MM.1S (cell line): ENCODE results near the gene PRICKLE1.

Experiments used
- DNase-seq: peaks from one replicate; pipeline ENCODE4 v3.0.0-alpha.2; 2015
- H2AFZ ChIP-seq: fragments of 300-600 bp; sonication (generic); 2 replicates; pipeline ENCODE4 v1.6.0; 2016; ENCODE audit warnings: antibody characterized with exemption, low read length
- H3F3A ChIP-seq: fragments of 300-600 bp; sonication (generic); 2 replicates; pipeline ENCODE4 v1.6.1; 2016; ENCODE audit warnings: mild to moderate bottlenecking, antibody characterized with exemption, low read length, moderate library complexity, mixed read lengths; ENCODE audit not compliant: insufficient read depth
- H3K27ac ChIP-seq: fragments of 300-600 bp; sonication (generic); 2 replicates; pipeline ENCODE4 v1.5.1; 2016; ENCODE audit warnings: mild to moderate bottlenecking, low read length
- H3K27me3 ChIP-seq: fragments of 300-600 bp; sonication (generic); replicated peaks from 2 replicates; pipeline ENCODE4 v1.6.0; 2016; ENCODE audit warnings: low read length; ENCODE audit not compliant: insufficient read depth
- H3K36me3 ChIP-seq: fragments of 300-600 bp; sonication (generic); replicated peaks from 2 replicates; pipeline ENCODE4 v1.6.1; 2016; ENCODE audit warnings: mild to moderate bottlenecking, low read length, mixed read lengths; ENCODE audit not compliant: insufficient read depth
- H3K4me1 ChIP-seq: fragments of 300-600 bp; sonication (generic); 2 replicates; pipeline ENCODE4 v1.6.1; 2016; ENCODE audit warnings: low read length, mixed read lengths
- H3K4me2 ChIP-seq: fragments of 300-600 bp; sonication (generic); 2 replicates; pipeline ENCODE4 v1.6.0; 2016; ENCODE audit warnings: low read depth, low read length
- H3K4me3 ChIP-seq: fragments of 300-600 bp; sonication (generic); 2 replicates; pipeline ENCODE4 v1.5.1; 2016; ENCODE audit warnings: low read length, mixed read lengths
- H3K79me2 ChIP-seq: fragments of 300-600 bp; sonication (generic); 2 replicates; pipeline ENCODE4 v1.6.1; 2016; ENCODE audit warnings: mixed run types, low read length, mixed read lengths
- H3K9ac ChIP-seq: fragments of 300-600 bp; sonication (generic); 2 replicates; pipeline ENCODE4 v1.6.1; 2016; ENCODE audit warnings: low read length, mixed read lengths
- H3K9me2 ChIP-seq: fragments of 300-600 bp; sonication (generic); replicated peaks from 2 replicates; pipeline ENCODE4 v1.6.1; 2016; ENCODE audit warnings: mild to moderate bottlenecking, low read length, mixed read lengths; ENCODE audit not compliant: insufficient read depth
- H3K9me3 ChIP-seq: fragments of 300-600 bp; sonication (generic); replicated peaks from 2 replicates; pipeline ENCODE4 v1.6.1; 2016; ENCODE audit warnings: mild to moderate bottlenecking, low read length, mixed read lengths; ENCODE audit not compliant: insufficient read depth
- H4K20me1 ChIP-seq: fragments of 300-600 bp; sonication (generic); 2 replicates; pipeline ENCODE4 v1.6.1; 2016; ENCODE audit warnings: mild to moderate bottlenecking, low read length, moderate library complexity, mixed read lengths; ENCODE audit not compliant: insufficient read depth
- CTCF ChIP-seq: fragments of 300-600 bp; sonication (generic); IDR thresholded peaks from 2 replicates; pipeline ENCODE4 v1.5.1; 2016; ENCODE audit warnings: antibody characterized with exemption, low read length, mixed read lengths
- EZH2 ChIP-seq: fragments of 300-600 bp; sonication (generic); optimal IDR thresholded peaks from 2 replicates; pipeline ENCODE3; 2017; ENCODE audit warnings: low read depth, mild to moderate bottlenecking, antibody characterized with exemption, low read length, mixed read lengths
- EZH2phosphoT487 ChIP-seq: fragments of 300-600 bp; sonication (generic); IDR thresholded peaks from 2 replicates; pipeline ENCODE4 v1.6.1; 2018; ENCODE audit warnings: antibody characterized with exemption, low read length

The PRICKLE1 gene

GRCh38 chr12:42462486-42462885, 127.1 kb downstream of the PRICKLE1 start:
- DNase-seq, result no peak
- no peaks in the 10 kb centered on the region for H3K36me3 ChIP-seq
- no peak overlapping the region for H3K4me2 ChIP-seq
- no peaks in the 10 kb centered on the region for H3K79me2 ChIP-seq
- no peaks in the 10 kb centered on the region for H3K9me2 ChIP-seq
- H3K9ac ChIP-seq, result no peak overlapping the region
- no peak overlapping the region for H2AFZ ChIP-seq
- H3K4me3 ChIP-seq, result no peak overlapping the region
- no peaks in the 10 kb centered on the region; the same call in 1 of the 2 replicates for H3F3A ChIP-seq
- 0 out of 2 replicates have a peak, but pooled peaks cover 1% of the 10 kb centered on the region for H3K4me1 ChIP-seq
- TF ChIP-seq EZH2phosphoT487 (no peak), EZH2 (no peak), CTCF (no peak)
- H4K20me1 ChIP-seq, result no peaks in the 10 kb centered on the region
- no peak overlapping the region for H3K27ac ChIP-seq
- H3K9me3 ChIP-seq, result no peaks in the 10 kb centered on the region
- no peaks in the 10 kb centered on the region for H3K27me3 ChIP-seq

- Histone ChIP-seq H3K27ac (no peak overlapping the region), H3K9ac (no peak overlapping the region), H3K9me2 (no peaks in the 10 kb centered on the region), H3K4me1 (no peaks in the 10 kb centered on the region), H3F3A (no peaks in the 10 kb centered on the region), H3K9me3 (no peaks in the 10 kb centered on the region), H3K4me3 (no peak overlapping the region), H3K79me2 (no peaks in the 10 kb centered on the region), H3K4me2 (no peak overlapping the region), H3K36me3 (no peaks in the 10 kb centered on the region), H4K20me1 (no peaks in the 10 kb centered on the region), H2AFZ (no peak overlapping the region), H3K27me3 (no peaks in the 10 kb centered on the region)
- no peak for TF ChIP-seq CTCF
- TF ChIP-seq EZH2phosphoT487, result no peak
- TF ChIP-seq EZH2, result no peak
- no peak for DNase-seq
These were observed 130.2 kb downstream of the PRICKLE1 start for GRCh38 chr12:42459336-42459847.

- Histone ChIP-seq H3K27ac (no peak overlapping the region), H3K4me2 (no peak overlapping the region), H3K4me1 (no peaks in the 10 kb centered on the region), H3K9ac (no peak overlapping the region), H3F3A (no peaks in the 10 kb centered on the region), H3K79me2 (no peaks in the 10 kb centered on the region), H3K36me3 (no peaks in the 10 kb centered on the region), H3K9me3 (no peaks in the 10 kb centered on the region), H2AFZ (no peak overlapping the region), H3K9me2 (no peaks in the 10 kb centered on the region), H3K4me3 (no peak overlapping the region), H4K20me1 (no peaks in the 10 kb centered on the region), H3K27me3 (no peaks in the 10 kb centered on the region)
- TF ChIP-seq EZH2phosphoT487, result no peak
- no peak for TF ChIP-seq EZH2
- no peak for TF ChIP-seq CTCF
- no peak for DNase-seq
These were observed 131.0 kb downstream of the PRICKLE1 start for GRCh38 chr12:42458575-42458974.
